HL-60 (cell line): ENCODE data around the gene TCEAL4.
"Not testable (repeated sequence)": the region's sequence is repeated elsewhere in the genome, so short reads cannot be mapped to it uniquely, and the experiment has no call there.

ENCODE experiments used
- CTCF ChIP-seq: IDR thresholded peaks from one replicate; pipeline ENCODE4 v1.5.1; 2011; ENCODE audit warnings: low read length, control low read depth, inconsistent platforms; ENCODE audit not compliant: insufficient read depth
- GABPA ChIP-seq: IDR thresholded peaks from 2 replicates; pipeline ENCODE4 v1.6.1; 2012; ENCODE audit warnings: low read depth
- POLR2AphosphoS5 ChIP-seq: IDR thresholded peaks from 2 replicates; pipeline ENCODE4 v1.6.1; 2012; ENCODE audit warnings: low read depth
- REST ChIP-seq: IDR thresholded peaks from 2 replicates; pipeline ENCODE4 v1.6.1; 2012; ENCODE audit warnings: low read depth; ENCODE audit not compliant: insufficient replicate concordance

GRCh38 chrX:103592295-103592694, 7.0 kb downstream of the TCEAL4 start:
- not testable (repeated sequence) for TF ChIP-seq CTCF, GABPA, POLR2AphosphoS5, REST
